ENCODE results near the gene CDH2.

DNA sequence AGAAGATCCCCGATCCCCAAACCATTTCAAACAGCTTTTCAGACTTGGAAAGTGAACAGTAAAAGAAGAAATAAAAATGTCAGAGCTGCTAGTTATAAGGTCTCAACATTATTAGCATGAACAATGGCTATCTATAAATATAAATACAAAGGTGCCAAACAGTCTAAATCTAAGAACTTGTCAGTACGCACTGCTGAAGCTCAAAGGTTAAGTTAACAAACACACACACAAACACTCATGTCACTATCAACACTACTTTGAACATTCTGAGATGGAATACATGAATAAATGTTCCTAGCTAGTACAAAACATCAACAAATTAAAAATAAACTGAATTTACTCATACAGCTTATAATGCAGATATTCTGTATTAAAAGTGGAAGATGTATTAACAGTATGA lies 108.7 kb downstream of the CDH2 start:
- TF ChIP-seq, protein P1, sequence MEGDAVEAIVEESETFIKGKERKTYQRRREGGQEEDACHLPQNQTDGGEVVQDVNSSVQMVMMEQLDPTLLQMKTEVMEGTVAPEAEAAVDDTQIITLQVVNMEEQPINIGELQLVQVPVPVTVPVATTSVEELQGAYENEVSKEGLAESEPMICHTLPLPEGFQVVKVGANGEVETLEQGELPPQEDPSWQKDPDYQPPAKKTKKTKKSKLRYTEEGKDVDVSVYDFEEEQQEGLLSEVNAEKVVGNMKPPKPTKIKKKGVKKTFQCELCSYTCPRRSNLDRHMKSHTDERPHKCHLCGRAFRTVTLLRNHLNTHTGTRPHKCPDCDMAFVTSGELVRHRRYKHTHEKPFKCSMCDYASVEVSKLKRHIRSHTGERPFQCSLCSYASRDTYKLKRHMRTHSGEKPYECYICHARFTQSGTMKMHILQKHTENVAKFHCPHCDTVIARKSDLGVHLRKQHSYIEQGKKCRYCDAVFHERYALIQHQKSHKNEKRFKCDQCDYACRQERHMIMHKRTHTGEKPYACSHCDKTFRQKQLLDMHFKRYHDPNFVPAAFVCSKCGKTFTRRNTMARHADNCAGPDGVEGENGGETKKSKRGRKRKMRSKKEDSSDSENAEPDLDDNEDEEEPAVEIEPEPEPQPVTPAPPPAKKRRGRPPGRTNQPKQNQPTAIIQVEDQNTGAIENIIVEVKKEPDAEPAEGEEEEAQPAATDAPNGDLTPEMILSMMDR (conservative IDR thresholded peaks at IDR 0.05 in 1 of 2, IDR thresholded peaks at IDR 0.05 in 1 of 2; ENCODE audit: extremely low read depth in 1 of 2, insufficient read depth in 1 of 2, low read depth in 1 of 2, low read length in 2 of 2): no peak
- TF ChIP-seq EZH2 (IDR thresholded peaks at IDR 0.05; ENCODE audit: borderline replicate concordance, low read length): no peak
